Activated CD8-positive, alpha-beta memory T cell treated with anti-CD3 and anti-CD28 coated beads, Interleukin-2, amount 50 U/mL, for 48 hours (primary cell): ENCODE results near the gene ITGAV.

ENCODE experiments used
- DNase-seq: peaks from one replicate; pipeline ENCODE4 v3.0.0-alpha.2; 2020

The ITGAV gene

GRCh38 chr2:186614373-186614772, 24.5 kb downstream of the ITGAV start:
- no peak for DNase-seq

DNA sequence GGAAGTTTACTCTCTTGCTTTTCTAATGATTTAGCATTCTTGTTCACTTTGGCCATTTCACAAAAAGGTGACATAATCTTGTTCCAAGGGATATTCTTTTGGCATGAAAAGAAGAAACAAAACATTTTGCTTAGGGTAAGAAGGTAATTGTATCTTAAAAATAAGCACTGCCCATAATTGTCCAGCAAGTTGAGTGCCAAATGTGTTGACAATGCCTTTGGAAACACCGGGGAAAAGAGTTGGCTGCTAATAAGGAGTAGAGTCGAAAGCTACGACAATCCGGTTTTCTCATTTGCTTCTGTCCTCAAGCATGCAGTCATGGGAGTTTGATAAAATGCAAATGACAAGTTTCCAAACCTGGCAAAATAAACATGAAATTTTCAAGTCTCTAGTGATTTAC, 27.3 kb downstream of the ITGAV start:
- no peak for DNase-seq

DNA sequence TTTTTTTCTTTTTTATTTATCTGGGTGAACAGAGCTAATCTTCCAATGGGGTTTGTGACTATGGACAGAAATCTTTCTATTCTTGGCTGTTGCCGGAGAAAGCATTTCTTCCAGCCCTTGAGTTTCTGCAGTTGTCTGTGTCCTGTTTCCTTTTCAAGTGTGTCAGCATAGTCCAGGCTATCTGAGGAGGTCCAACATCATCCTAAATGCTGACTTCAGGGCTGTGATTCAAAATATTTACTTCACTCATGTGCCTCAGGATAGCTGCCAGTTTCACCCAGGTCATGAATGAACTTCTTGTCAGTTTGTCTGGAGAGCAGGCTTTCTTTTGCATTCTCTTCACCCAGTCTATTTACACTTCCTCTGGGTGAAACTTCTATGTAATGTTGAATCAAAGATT, 27.9 kb downstream of the ITGAV start:
- DNase-seq = no peak

GRCh38 chr2:186618696-186619095, 28.8 kb downstream of the ITGAV start:
- DNase-seq = no peak

DNA sequence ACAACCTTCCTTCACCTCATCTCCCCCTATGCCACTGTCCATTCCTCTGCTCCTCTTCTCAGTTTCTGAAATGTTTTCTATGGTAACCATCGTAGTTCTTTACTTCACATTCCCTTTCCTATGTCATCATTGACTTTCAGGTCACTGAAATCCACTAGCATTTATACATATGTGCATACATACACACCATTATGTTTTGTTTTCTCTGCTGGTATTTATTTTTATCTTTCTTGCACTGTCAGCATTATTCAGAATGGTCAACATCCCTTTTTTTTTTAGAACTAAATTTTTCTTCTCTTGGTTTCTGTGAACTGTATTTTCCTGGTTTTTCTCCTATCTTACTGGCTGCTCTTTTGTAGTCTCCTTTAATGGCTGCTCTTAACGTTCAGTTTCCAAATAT, 33.2 kb downstream of the ITGAV start:
- DNase-seq = no peak

DNA sequence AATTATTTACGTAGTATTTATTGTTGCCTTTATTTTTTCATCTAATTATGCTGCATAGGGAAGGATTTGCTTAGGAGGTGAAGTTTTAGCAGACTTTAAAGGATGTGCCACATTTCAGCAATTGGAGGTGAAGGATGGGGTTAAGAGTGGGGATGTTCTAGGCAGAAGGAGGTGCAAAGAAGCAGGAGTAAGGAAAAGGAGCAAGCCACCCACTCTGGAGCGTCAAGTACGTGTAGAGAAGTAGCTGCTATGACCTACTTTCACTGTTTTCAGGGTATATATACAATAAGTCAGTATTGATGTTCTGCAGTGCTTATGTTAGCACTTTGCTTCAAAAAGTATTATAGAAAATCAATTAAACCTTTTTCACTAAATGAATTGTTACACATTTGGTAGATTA, 34.4 kb downstream of the ITGAV start:
- no peak for DNase-seq

DNA sequence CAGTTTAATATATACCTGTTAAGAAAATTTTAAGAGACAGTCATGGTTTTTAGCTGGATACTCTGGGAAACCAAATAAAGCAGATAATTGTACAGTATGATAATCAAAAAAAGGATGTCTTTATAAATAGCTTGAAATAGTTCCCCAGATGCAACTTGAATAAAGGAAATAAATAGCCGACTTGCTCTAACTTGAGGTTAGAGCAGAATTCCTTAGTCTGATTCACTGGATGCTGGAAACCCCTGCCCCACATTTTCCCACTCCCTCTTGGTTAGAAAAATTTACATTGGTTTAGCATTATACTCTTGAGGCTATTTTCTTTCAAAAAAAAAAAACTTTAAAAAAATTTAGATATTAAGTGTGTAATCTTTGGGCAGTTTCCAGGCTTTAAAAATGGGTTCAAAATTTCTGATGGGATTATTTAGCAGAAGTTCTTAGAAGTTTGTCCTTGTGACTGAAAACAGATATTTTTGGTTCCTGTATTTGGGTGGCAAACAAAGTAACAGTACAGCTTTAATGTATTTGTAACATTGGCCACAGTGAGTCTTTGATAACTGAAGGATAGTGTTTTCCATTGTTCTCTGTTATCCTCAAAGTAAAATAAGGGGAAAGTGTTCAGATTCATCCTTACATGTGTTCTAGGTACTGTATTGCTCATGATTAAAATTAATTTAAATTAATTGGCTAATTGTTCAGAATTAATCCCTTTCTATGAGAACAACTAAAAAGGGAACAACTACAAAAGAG, 39.6 kb downstream of the ITGAV start:
- no peak for DNase-seq

DNA sequence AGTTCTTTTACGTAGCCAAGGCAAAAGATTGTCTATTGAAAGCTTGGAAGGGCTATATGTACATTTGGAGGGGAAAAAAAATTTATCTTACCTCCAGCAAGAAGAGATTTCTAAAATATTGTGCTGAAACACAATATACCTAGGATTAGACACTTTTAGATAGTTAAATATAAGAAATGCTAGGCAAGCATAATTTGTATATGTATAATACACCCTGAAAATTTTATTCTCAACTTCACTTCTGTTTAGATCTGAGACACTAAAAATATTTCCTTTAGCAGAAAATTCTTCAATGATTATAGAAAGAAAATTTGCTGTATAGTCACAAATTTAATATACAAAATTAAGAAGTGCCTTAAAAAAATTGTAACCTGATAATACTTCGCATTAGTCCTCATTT, 42.6 kb downstream of the ITGAV start:
- DNase-seq = no peak

GRCh38 chr2:186634701-186635100, 44.8 kb downstream of the ITGAV start:
- no peak for DNase-seq

DNA sequence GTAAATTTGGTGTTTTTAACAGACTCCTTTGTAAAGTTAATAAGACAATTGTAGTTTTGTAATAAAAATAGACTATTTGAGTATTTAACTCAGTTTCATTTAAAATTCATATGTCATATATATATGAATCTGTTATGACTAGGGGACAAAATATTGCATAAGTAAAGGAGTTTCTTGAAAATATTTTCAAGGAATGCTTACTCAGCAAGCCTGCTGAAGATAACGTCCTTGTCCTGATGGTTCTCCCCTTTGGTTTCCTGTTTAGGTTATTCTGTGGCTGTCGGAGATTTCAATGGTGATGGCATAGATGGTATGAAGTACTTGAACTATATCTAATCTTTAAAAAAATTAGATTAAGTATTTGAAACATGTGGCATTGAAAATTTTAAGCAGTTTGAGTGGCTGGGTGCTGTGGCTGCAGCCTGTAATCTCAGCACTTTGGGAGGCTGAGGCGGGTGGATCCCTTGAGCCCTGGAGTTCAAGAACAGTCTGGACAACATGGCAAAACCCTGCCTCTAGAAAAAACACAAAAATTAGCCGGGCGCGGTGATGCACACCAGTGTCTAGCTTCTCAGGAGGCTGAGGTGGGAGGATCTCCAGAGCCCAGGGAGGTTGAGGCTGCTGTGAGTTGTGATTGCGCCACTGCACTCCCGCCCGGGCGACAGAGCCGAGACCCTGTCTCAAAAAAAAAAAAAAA, 47.1 kb downstream of the ITGAV start:
- no peak for DNase-seq

DNA sequence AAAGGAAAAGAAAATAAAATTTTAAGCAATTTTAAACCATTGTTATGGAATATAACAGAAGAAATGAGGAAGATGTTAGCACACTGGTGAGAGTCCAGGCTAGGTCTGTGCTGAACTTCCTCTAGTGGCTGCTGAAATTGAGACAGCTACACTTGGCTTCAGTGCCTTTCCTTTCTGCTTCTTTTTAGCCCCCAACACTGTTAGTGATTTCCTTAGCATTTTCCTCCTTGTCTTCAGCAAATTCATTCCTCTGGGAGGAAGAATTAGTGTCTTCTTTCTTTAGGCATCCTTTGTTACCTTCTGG, 47.6 kb downstream of the ITGAV start:
- DNase-seq = no peak

DNA sequence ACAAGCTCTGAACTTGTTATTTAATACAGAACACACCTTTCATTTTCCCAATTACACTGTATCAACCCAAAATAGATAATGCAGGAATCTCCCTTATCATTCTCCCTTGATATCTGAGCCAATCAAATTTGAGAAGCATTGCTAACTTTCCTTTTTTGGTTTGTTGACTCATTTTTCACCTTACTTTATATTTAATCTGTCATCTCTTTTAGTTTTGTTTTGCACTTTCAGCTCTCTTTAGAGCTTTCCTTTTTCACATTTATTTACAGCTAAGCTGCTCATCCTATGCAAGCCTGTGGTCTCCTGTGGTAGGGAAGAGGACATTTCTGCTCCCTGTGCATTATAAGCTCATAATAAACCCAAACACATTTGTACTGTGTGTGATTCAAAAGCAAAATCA, 50.1 kb downstream of the ITGAV start:
- DNase-seq = no peak

- DNase-seq = no peak
These were observed 51.4 kb downstream of the ITGAV start for GRCh38 chr2:186641132-186641806.

DNA sequence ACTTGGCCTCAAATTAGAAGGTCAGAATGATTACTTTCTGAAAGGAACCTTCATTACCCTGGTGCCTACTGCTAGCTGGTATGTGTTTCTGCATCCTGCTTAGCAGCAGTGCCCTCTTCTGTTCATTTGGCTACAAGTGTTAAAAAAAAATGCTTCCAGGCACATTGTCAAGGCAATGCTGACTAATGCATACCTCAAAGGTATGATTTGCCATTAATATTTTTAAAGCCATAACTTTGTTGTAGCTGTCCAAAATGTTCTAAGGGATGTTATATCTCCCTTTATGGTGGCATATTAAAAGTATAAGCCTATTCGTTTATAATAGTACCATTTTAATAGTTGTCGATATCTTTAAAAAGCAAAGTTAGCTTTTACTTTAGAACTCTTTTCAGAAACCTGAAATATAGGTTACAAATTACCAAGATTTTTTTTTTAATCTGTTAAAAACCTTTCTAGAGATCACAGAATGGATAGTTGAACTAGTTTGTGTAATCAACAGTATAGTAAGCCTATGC, 52.0 kb downstream of the ITGAV start:
- DNase-seq = no peak

- DNase-seq = no peak
These were observed 54.9 kb downstream of the ITGAV start for GRCh38 chr2:186644791-186645190.

GRCh38 chr2:186645999-186646398, 56.1 kb downstream of the ITGAV start:
- DNase-seq = no peak

GRCh38 chr2:186648130-186648529, 58.3 kb downstream of the ITGAV start:
- no peak for DNase-seq

- no peak for DNase-seq
These were observed 63.7 kb downstream of the ITGAV start for GRCh38 chr2:186653511-186653910.

- DNase-seq = no peak
These were observed 69.5 kb downstream of the ITGAV start for GRCh38 chr2:186659383-186659782.

DNA sequence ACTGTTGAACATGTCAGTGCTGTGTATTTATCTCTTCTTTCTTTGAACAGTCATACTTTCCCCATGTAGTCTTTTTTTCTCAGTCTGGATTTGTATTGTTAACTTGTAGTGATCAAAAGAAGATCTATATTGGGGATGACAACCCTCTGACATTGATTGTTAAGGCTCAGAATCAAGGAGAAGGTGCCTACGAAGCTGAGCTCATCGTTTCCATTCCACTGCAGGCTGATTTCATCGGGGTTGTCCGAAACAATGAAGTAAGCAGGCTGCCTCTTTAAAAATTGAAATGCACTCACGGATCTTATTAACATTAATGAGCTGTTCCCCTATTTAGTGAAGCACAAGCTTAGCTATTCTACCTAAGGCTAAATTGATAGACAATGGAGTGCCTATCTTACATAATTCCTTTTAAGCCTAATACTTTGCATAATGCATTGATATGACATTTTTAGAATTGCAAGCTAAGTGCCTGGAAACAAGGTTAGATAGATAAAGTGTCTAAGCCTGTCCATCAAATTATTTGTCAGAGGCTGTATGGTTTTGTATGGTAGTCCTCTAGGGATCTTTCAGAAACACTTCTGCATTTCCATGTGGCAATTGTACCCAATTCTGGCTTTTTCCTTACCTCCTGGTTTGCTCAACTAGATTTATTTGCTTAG, 74.7 kb downstream of the ITGAV start:
- DNase-seq = no peak

DNA sequence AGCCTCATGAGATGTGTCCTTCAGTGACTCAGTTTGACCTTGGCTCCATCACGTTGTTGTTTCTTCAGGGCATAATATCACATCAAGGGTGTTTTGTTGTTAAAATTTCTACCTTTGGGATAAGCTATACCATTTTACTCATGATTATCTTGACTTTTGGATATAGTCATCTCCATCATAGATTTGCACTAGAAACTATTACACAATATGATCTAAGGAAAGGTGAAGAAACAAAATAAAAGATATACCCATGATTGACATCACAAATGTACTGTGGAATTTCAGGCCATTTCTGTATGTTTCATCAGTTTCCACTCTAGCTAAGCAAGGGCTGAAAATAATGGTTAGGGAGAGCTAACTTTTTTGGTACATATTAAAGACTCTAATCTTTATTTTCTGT, 79.3 kb downstream of the ITGAV start:
- DNase-seq = no peak

- DNase-seq = no peak
These were observed 81.0 kb downstream of the ITGAV start for GRCh38 chr2:186670831-186671230.

DNA sequence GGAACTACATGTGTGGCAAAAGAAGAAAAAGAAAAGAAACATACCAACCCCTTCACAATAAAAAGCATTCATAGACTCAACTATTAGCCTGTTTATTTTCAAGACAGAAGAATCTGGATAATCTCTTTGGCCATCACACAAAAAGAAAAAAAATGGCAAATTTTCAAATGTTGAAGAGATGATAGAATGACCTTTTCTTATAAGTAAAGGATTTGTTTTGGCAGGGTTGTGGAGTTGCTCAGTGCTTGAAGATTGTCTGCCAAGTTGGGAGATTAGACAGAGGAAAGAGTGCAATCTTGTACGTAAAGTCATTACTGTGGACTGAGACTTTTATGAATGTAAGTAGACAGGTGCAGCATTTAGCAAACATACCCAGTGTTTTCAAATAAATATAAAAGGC, 85.5 kb downstream of the ITGAV start:
- no peak for DNase-seq

DNA sequence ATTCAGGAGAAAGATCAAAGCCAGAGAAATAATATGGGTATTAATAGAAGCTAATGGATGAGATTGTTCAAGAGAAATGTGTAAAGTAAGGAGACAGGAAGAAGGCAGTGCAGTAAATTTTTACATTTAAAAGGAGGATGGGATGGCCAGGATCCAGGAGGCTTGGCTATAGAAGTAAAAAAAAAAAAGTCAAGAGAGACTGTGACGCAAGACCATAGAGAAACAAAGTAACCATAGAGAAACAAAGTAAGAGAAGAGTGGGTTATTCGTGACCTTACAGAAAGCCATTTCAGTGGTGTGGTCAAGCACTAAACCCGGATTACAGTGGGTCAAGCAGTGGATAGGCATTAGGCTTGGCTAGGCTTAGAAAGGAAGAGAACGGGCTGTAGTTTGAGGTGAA, 93.5 kb downstream of the ITGAV start:
- DNase-seq = no peak
